HG03045 (cell line): ENCODE results near the gene NPY4R.
"Not testable (repeated sequence)": the region's sequence is repeated elsewhere in the genome, so short reads cannot be mapped to it uniquely, and the experiment has no call there.

Source experiments
- ATAC-seq: cut with Tn5 transposase; IDR thresholded peaks from one replicate; pipeline ENCODE4 v1.9.1; 2021; ENCODE audit warnings: mild to moderate bottlenecking, moderate library complexity; ENCODE audit not compliant: unreplicated experiment

NPY4R gene

DNA sequence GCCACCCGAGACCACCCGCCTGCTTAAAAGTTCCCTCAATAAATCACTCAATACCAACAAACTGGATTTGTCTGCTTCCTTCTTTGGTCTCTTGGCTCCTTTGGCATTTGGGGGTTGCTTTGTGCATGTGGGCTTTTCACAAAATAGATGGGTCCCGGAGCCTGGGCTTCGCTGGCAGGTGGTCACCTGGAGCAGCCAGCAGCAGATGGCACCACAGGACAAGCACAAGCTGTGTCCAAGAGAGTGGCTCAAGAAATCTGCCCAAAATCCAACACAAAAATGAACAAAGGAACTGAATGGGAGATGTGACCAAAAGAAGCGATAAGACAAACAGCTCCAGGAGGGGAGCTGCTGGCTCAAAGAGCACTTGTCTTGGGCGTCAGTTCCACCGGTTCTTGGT lies 6.2 kb downstream of the NPY4R start:
- ATAC-seq, result not testable (repeated sequence)

GRCh38 chr10:46457071-46457470 lies 8.7 kb downstream of the NPY4R start:
- ATAC-seq, result not testable (repeated sequence)

GRCh38 chr10:46455992-46456391 lies 9.8 kb downstream of the NPY4R start:
- ATAC-seq, result not testable (repeated sequence)

DNA sequence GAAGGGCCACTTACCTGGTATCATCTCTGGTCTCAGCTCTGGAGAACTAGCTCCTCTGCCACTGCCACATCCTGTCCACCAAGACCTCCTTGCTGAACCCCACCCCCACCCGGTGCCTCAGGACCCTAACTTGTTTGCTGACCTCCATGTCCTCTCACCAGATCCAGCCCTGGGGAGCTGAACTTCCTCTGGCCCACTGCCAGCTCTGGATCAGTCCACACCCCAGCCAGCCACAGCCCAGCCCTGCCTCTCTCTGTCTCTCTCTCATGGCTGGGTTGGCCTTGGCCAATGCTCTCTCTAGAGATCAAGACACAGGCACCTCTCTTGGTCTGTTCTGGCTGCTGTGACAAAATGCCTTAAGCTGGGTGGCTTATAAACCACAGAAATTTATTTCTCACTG lies 14.4 kb downstream of the NPY4R start:
- ATAC-seq, result not testable (repeated sequence)

DNA sequence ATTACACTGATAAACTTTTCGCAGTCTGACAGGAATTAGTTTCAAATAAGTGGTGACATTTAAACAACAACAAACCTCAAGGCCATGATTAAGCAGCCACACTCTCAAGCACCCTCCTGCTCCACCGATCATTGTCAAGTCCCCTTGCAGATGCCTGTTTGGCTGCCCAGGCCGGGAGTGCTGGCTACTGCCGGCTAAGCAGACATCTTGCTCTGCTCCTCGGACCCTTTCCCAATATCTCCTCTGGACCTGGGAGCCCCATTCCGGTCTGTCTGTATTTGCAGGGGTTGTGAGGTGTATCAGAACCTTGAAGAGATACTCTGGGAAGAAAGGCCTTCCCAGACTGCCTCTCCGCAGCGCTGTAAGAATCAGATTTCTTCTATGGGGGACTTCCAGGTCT lies 14.9 kb downstream of the NPY4R start:
- not testable (repeated sequence) for ATAC-seq

GRCh38 chr10:46447439-46447838 lies 18.3 kb downstream of the NPY4R start:
- ATAC-seq, result not testable (repeated sequence)

DNA sequence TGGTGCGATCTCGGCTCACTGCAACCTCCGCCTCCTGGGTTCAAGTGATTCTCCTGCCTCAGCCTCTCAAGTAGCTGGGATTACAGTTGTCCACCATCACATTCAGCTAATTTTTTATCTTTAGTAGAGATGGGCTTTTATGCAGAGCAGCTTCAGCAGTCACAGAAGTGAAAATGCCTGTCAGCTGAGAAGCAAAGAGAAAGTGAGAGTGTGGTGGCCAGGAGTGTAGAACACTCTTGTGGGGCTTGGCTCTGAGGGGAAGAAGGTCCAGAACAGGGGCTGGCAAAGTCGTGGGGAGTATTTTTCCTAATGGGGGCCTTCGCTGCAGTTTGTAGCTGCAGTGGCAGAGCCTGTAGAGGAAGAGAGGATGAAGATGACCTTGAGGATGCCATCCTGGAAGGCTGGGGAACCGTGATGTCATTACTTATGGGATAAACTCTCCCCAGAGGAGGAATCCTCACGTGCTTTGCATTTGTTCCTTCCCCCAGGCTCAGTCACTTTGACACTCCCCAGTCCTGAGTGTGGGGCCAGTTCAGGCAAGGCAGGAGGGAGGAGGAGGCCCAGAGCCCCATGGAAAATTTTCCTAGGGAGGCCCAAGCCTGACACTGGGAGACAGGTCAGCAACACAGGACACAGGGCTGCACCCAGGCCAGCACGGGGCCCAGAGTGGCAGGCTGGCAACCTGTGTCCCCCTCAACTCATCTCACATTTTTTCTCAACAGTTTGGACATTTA lies 20.2 kb downstream of the NPY4R start:
- ATAC-seq, result not testable (repeated sequence)

DNA sequence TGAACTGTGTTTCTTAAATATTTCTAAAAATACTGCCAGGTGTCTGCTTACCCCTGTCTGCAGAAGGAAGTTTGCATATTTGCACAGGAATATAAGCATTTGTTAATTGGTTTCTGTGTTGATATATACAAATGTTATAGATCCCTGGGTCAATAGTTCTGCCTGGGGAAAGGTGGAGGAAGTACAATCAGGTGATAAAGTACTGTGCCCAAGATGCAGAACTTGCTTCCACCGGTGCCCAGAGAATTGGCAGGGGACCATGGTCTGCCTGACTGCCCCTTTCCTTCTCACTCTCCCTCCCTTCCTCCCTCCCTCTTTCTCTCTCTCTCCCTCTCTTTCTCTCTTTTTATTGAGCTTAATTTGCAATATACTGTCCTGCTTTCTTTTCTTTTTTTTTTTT lies 22.3 kb downstream of the NPY4R start:
- ATAC-seq, result not testable (repeated sequence)

DNA sequence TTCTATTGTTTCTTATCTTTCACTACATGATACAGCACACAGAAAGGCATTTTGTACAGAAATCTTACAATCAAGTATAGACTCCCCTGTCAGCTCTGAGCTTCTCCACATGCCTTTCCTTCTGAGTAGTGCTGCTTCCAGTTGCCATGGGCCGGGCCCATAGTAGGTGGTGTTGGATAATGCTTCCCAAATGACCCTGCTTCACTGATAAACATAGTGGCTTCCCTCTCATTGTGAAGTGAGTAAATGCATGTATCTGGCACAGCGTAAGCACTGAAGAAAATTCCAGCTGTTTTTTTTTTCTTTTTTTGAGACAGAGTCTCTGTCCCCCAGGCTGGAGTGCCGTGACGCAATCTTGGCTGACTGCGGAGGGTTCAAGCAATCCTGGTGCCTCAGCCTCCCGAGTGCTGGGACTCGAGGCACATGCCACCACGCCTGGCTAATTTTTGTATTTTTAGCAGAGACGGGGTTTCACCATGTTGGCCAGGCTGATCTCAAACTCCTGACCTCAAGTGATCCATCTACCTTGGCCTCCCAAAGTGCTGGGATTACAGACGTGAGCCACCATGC lies 23.0 kb downstream of the NPY4R start:
- ATAC-seq, result not testable (repeated sequence)

DNA sequence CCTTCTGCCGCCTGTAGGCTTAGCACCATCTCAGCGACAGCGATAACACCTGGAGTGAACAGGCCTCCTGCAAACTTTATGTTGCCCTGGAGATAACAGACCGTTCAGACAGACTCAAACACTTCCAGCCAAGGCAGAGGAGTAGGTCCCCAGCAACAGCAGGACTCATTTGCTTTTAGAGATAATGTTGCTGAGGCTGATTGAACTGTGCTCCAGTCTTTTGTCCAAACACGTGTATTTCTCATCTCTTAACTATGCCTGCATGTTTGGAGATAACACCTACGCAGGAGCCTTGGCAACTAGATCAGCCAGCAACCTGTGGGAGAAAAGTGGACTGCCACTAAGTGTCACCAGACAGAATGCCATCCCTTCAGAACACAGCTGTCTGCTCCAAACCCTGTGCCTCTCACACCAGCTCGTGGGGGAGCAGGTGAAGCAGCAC lies 23.9 kb downstream of the NPY4R start:
- ATAC-seq, result not testable (repeated sequence)

GRCh38 chr10:46440942-46441341 lies 24.8 kb downstream of the NPY4R start:
- ATAC-seq, result not testable (repeated sequence)

GRCh38 chr10:46423550-46423949 lies 42.2 kb downstream of the NPY4R start:
- not testable (repeated sequence) for ATAC-seq

- not testable (repeated sequence) for ATAC-seq
Measured at GRCh38 chr10:46419570-46420379, 46.0 kb downstream of the NPY4R start.

- not testable (repeated sequence) for ATAC-seq
Measured at GRCh38 chr10:46418283-46418682, 47.5 kb downstream of the NPY4R start.

DNA sequence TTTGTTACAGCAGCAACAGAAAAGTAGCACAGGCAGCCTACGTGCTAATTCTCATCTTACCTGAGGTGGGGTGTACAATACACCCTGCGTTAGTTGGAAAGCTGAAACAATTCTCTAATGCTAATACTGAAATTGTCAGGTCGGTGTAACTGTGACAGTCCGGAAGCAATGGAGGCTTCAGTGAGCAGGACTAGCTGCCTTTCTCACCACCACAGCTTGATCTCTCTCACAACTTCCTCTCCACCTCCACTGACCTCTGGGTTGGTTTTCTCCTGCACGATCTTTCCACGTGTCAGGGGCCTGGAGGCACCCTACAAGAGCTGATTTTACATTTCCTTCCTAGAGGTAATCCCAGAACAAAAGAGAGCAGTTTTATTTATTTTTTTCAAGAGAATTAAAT lies 50.5 kb downstream of the NPY4R start:
- ATAC-seq, result not testable (repeated sequence)

GRCh38 chr10:46412665-46413064 lies 53.1 kb downstream of the NPY4R start:
- not testable (repeated sequence) for ATAC-seq

GRCh38 chr10:46411123-46411522 lies 54.6 kb downstream of the NPY4R start:
- not testable (repeated sequence) for ATAC-seq
